DLD1 (cell line): ENCODE data around the gene CDC42EP4.

Experiments
- in situ Hi-C: cut with HindIII; loops from 2 replicates; pipeline ENCODE4 v1.10.0; 2017; ENCODE audit warnings: low sequenced_read_pairs

The CDC42EP4 gene

GRCh38 chr17:73261952-73262675, 49.7 kb downstream of the CDC42EP4 start:
- in situ Hi-C loops, result no loop called here

- in situ Hi-C loops, result no loop called here
Measured at GRCh38 chr17:73261617-73261951, 50.2 kb downstream of the CDC42EP4 start, which contains the start of gene CPSF4L. CPSF4L (minus strand) TSS chr17:73261880; CDS start chr17:73261818, 62 bp downstream.

GRCh38 chr17:73257516-73257915, 54.3 kb downstream of the CDC42EP4 start:
- in situ Hi-C loops, result no loop called here

- in situ Hi-C loops, result no loop called here
Measured at GRCh38 chr17:73256220-73256619, 55.6 kb downstream of the CDC42EP4 start.

GRCh38 chr17:73255671-73256181, 56.1 kb downstream of the CDC42EP4 start:
- in situ Hi-C loops, result no loop called here

- in situ Hi-C loops, result no loop called here
Measured at GRCh38 chr17:73251871-73252270, 59.9 kb downstream of the CDC42EP4 start.

GRCh38 chr17:73250851-73251640, 60.8 kb downstream of the CDC42EP4 start:
- in situ Hi-C loops, result no loop called here

- in situ Hi-C loops, result no loop called here
Measured at GRCh38 chr17:73249700-73250099, 62.1 kb downstream of the CDC42EP4 start.

- in situ Hi-C loops, result no loop called here
Measured at GRCh38 chr17:73248532-73248931, 63.3 kb downstream of the CDC42EP4 start.

- in situ Hi-C loops, result no loop called here
Measured at GRCh38 chr17:73247726-73248125, 64.1 kb downstream of the CDC42EP4 start.

GRCh38 chr17:73240561-73240960, 71.2 kb downstream of the CDC42EP4 start:
- in situ Hi-C loops, result no loop called here

- in situ Hi-C loops, result no loop called here
Measured at GRCh38 chr17:73237714-73238113, 74.1 kb downstream of the CDC42EP4 start.

GRCh38 chr17:73234736-73235135, 77.1 kb downstream of the CDC42EP4 start:
- in situ Hi-C loops, result no loop called here
